GM12801 (cell line): Measurements from ENCODE around the gene PCBP4.

ENCODE experiments used
- CTCF ChIP-seq: IDR thresholded peaks from one replicate; pipeline ENCODE4 v1.5.1; 2011; ENCODE audit warnings: control low read depth; ENCODE audit not compliant: insufficient read length; ENCODE audit errors: extremely low read depth

Gene PCBP4

GRCh38 chr3:51961602-51962569 lies 5.4 kb downstream of the PCBP4 start:
- no peak for TF ChIP-seq CTCF

GRCh38 chr3:51961011-51961410 lies 6.2 kb downstream of the PCBP4 start:
- TF ChIP-seq CTCF, result no peak

GRCh38 chr3:51960386-51960785 lies 6.9 kb downstream of the PCBP4 start:
- TF ChIP-seq CTCF, result no peak

GRCh38 chr3:51959651-51960050 lies 7.6 kb downstream of the PCBP4 start:
- TF ChIP-seq CTCF, result no peak

- no peak for TF ChIP-seq CTCF
These were observed 8.4 kb downstream of the PCBP4 start for GRCh38 chr3:51958603-51959521.

GRCh38 chr3:51957520-51958205 lies 9.6 kb downstream of the PCBP4 start:
- no peak for TF ChIP-seq CTCF
